GM21786 (cell line): ENCODE measurements around the gene NUDT19.
"Not testable (repeated sequence)": the region's sequence is repeated elsewhere in the genome, so short reads cannot be mapped to it uniquely, and the experiment has no call there.

Source experiments
- ATAC-seq: cut with Tn5 transposase; IDR thresholded peaks from one replicate; pipeline ENCODE4 v1.9.1; 2021; ENCODE audit not compliant: unreplicated experiment

Gene NUDT19

DNA sequence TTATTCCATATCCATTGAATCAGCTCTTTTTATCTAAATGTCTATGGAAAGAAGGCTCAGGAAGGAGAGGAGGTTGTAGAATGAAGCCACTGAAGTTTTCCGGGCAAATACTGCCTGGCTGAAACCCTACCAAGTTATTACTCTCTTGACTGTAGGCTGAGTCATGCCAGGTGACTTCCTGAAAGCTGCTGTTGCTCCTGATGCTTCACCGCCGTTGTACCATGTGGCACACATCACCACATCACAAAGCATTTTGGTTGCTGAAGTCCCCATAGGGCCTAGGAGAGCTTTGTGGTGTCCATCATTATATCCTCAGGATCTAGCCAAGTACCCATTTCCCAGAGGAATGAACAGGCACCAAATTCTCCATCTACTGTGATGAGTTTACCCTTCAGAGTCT lies 16.8 kb downstream of the NUDT19 start:
- ATAC-seq, result no peak

DNA sequence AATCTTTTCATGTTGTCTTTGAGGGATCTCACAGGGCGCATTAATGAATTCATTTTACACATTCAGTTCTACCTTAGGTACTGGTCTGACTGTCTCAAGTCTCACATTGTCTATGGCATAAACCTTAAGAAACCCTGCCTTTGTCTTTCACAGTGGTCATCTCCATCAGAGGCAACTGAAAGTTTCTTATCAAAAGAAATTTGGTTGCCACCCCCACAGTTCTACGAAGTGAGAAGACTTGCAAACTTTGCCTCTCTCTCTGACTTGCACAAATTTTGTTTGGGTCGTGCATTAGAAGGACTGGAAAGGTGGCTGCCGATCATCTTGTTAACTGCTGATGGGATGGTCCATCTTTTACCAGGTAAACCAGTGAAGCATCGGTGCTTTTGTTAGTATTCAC lies 17.4 kb downstream of the NUDT19 start:
- no peak for ATAC-seq

DNA sequence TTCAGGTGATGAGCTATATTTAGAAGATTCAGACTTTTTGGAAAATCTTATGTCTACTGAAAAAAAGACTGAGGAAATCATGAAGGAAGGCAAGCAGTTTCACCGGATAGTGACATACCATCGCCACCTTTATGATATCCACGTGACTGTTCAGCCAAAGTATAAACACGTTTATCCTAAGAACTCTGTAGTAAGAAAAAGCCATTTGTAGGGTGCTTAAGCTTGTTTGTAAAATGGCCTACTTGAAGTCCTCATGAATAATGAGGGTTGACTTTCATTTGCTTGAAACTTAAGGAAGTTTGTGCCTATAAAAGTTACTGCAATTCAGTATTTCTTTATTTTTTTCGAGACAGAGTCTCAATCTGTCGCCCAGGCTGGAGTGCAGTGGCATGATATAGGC lies 20.1 kb downstream of the NUDT19 start:
- ATAC-seq, result no peak

- not testable (repeated sequence) for ATAC-seq
Observed at GRCh38 chr19:32716203-32716602, 24.6 kb downstream of the NUDT19 start.

- no peak for ATAC-seq
Observed at GRCh38 chr19:32717496-32717895, 25.9 kb downstream of the NUDT19 start.

GRCh38 chr19:32718286-32718685 lies 26.7 kb downstream of the NUDT19 start:
- ATAC-seq, result no peak

- no peak for ATAC-seq
Observed at GRCh38 chr19:32719611-32720059, 28.0 kb downstream of the NUDT19 start, which contains the start of gene TDRD12. Gene TDRD12, plus strand, starts transcription at chr19:32719767. Its CDS starts 306 bp downstream, at chr19:32720073.

GRCh38 chr19:32720216-32720935 lies 28.8 kb downstream of the NUDT19 start:
- no peak for ATAC-seq

GRCh38 chr19:32720936-32721250 lies 29.3 kb downstream of the NUDT19 start:
- ATAC-seq, result no peak

GRCh38 chr19:32735936-32736335 lies 44.3 kb downstream of the NUDT19 start:
- ATAC-seq, result no peak

DNA sequence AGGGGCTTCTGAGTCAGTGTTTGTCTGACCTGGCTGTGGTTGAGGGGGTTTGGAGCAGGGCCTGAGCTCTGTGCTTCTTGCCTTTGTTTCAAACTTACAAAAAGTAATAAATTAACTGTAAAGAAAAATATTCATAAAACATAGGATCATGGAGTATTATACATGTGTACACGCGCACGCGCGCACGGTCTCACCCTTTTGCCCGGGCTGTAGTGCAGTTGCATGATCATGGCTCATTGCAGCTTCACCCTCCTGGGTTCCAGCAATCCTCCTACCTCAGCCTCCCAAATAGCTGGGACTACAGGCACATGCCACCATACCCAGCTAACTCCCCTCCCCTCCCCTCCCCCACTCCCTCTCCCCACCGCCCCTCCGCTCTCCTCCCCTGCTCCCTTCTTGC lies 51.4 kb downstream of the NUDT19 start:
- no peak for ATAC-seq

DNA sequence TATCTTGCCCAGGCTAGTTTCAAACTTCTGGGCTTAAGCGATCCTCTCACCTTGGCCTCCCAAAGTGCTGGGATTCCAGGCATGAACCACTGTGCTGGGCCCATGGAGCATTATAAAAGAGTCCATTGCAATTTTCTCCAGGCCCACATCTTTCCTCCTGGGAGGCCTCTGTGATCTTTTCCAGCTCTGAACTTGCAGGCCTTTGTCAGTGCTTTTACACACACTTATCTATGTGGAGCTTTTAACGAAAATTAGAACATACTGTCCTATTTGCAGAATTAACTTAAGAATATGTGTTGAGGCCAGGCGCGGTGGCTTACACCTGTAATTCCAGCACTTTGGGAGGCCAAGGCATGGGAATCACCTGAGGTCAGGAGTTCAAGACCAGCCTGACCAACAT lies 51.8 kb downstream of the NUDT19 start:
- no peak for ATAC-seq

DNA sequence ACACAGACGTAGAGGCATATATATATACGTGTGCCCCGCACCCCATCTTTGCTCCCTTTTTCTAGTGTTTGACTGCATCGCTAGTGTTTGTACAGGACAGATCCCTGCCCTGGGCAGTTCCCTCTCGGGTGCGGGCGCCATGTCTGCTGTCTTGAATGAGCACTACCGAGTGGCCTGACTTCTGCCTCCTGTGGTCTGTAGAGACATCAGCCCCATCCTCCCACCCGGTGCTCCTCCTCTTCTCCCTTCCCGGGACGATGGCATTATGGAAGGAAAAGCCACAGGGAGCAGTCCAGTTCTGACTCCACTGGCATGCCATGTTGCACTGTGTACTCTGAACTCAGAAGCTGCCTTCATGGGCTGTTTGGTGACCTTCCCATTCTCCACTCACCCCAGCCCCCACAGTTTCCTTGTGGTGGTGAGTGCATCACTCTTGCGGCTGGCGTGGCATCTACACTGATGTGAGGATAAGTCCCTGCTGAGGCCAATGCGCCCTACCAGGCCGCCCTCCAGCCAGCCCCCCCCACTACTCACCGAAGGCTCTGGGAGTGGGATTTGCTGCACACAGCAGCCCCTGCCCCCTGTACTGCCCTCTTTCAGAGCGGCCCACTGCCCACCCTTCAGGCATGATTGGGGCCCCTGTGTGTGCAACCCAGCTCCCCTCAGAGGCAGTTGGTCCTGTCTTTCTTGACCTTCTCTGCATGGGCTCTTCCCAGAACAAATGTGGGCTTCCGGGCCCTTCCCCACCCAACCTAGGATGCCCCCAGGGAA lies 53.1 kb downstream of the NUDT19 start:
- no peak for ATAC-seq

DNA sequence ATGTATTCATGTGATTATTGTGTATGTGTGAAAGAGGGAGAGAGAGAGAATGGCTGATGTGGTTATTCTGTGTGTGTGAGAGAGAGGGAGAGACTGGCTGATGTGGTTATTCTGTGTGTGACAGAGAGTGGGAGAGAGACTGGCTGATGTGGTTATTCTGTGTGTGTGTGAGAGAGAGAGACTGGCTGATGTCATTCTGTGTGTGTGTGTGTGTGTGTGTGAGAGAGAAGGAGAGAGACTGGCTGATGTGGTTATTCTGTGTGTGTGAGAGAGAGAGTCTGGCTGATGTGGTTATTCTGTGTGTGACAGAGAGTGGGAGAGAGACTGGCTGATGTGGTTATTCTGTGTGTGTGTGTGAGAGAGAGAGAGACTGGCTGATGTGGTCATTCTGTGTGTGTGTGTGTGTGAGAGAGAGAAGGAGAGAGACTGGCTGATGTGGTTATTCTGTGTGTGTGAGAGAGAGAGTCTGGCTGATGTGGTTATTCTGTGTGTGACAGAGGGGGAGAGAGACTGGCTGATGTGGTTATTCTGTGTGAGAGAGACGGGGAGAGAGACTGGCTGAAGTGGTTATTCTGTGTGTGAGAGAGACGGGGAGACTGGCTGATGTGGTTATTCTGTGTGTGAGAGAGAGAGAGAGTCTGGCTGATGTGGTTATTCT lies 54.1 kb downstream of the NUDT19 start:
- ATAC-seq, result not testable (repeated sequence)

- ATAC-seq, result not testable (repeated sequence)
Observed at GRCh38 chr19:32746631-32747196, 55.1 kb downstream of the NUDT19 start.

- no peak for ATAC-seq
Observed at GRCh38 chr19:32748497-32748896, 56.9 kb downstream of the NUDT19 start.

- ATAC-seq, result no peak
Observed at GRCh38 chr19:32748948-32749347, 57.3 kb downstream of the NUDT19 start.

GRCh38 chr19:32749361-32749760 lies 57.7 kb downstream of the NUDT19 start:
- ATAC-seq, result no peak

GRCh38 chr19:32750441-32751055 lies 58.9 kb downstream of the NUDT19 start:
- ATAC-seq, result no peak

- no peak for ATAC-seq
Observed at GRCh38 chr19:32751066-32751465, 59.4 kb downstream of the NUDT19 start.

GRCh38 chr19:32757189-32757588 lies 65.6 kb downstream of the NUDT19 start:
- no peak for ATAC-seq
